HepG2 (cell line): ENCODE measurements around the gene KCTD19. TPM values are rescaled to one million over a fixed set of nuclear protein-coding genes. Genes with fewer than 3 reads are reported as not detected.

ENCODE experiments used
- CEBPG ChIP-seq: IDR thresholded peaks from 2 replicates; pipeline ENCODE4 v1.6.1; 2016
- CSRNP2 ChIP-seq: sonication (generic); formaldehyde crosslinking; conservative IDR thresholded peaks from 2 replicates; pipeline ENCODE4 v1.8.0; 2022; ENCODE audit warnings: low read depth, missing genetic modification reagents
- EHMT2 ChIP-seq: fragments of 200-600 bp; sonication (generic); IDR thresholded peaks from 2 replicates; pipeline ENCODE4 v1.7.0; 2017; ENCODE audit warnings: antibody characterized with exemption, low read depth, low read length, borderline replicate concordance
- HES4 ChIP-seq: sonication (generic); formaldehyde crosslinking; IDR thresholded peaks from 2 replicates; pipeline ENCODE4 v1.9.0; 2021; ENCODE audit warnings: mild to moderate bottlenecking, missing genetic modification reagents, borderline replicate concordance
- HHEX ChIP-seq: IDR thresholded peaks from 2 replicates; pipeline ENCODE4 v1.6.1; 2016; ENCODE audit warnings: control low read depth
- KAT2B ChIP-seq: fragments of 150-350 bp; IDR thresholded peaks from 2 replicates; pipeline ENCODE4 v1.6.1; 2014; ENCODE audit warnings: low read depth, low read length, borderline replicate concordance
- MAX ChIP-seq: IDR thresholded peaks from 2 replicates; pipeline ENCODE4 v1.6.1; 2012; ENCODE audit warnings: inconsistent platforms
- NCOA5 ChIP-seq: sonication (generic); formaldehyde crosslinking; IDR thresholded peaks from 2 replicates; pipeline ENCODE4 v1.4.0; 2020; ENCODE audit warnings: missing genetic modification reagents
- NFKB2 ChIP-seq: sonication (generic); formaldehyde crosslinking; IDR thresholded peaks from 2 replicates; pipeline ENCODE4 v1.4.0; 2020; ENCODE audit warnings: missing genetic modification reagents, borderline replicate concordance
- POLR2A ChIP-seq, 2 experiments: IDR thresholded peaks; 2 replicates each; pipeline ENCODE4 v1.6.1; 2011; ENCODE audit warnings: low read depth in 2 of 2, low read length in 2 of 2, mild to moderate bottlenecking in 1 of 2, moderate library complexity in 1 of 2; ENCODE audit not compliant: insufficient read depth in 1 of 2
- POLR2AphosphoS5 ChIP-seq: IDR thresholded peaks from 2 replicates; pipeline ENCODE4 v1.6.1; 2012; ENCODE audit warnings: low read depth, low read length
- PRDM10 ChIP-seq: sonication (generic); formaldehyde crosslinking; IDR thresholded peaks from 2 replicates; pipeline ENCODE4 v1.4.0; 2020; ENCODE audit warnings: low read depth, missing genetic modification reagents
- PTBP1 ChIP-seq: fragments of 200-400 bp; formaldehyde crosslinking; IDR thresholded peaks from 2 replicates; pipeline ENCODE4 v1.6.1; 2018; ENCODE audit warnings: low read length, low read depth; ENCODE audit not compliant: poor library complexity, severe bottlenecking
- SP4 ChIP-seq: sonication (generic); formaldehyde crosslinking; IDR thresholded peaks from 2 replicates; pipeline ENCODE4 v1.8.1; 2023; ENCODE audit warnings: mild to moderate bottlenecking, missing genetic modification reagents
- ZBTB2 ChIP-seq: sonication (generic); formaldehyde crosslinking; IDR thresholded peaks from 2 replicates; pipeline ENCODE4 v1.8.0; 2022; ENCODE audit warnings: low read depth, missing genetic modification reagents
- ZBTB44 ChIP-seq: sonication (generic); formaldehyde crosslinking; IDR thresholded peaks from 2 replicates; pipeline ENCODE4 v1.4.0; 2020; ENCODE audit warnings: missing genetic modification reagents
- ZFAT ChIP-seq: sonication (generic); formaldehyde crosslinking; conservative IDR thresholded peaks from 2 replicates; pipeline ENCODE4 v1.8.1; 2023; ENCODE audit warnings: missing genetic modification reagents, inconsistent platforms
- ZNF124 ChIP-seq: sonication (generic); formaldehyde crosslinking; IDR thresholded peaks from 2 replicates; pipeline ENCODE4 v1.4.0; 2020; ENCODE audit warnings: missing genetic modification reagents
- ZNF317 ChIP-seq: sonication (generic); formaldehyde crosslinking; IDR thresholded peaks from 2 replicates; pipeline ENCODE4 v1.5.0; 2020; ENCODE audit warnings: mild to moderate bottlenecking, missing genetic modification reagents
- ZNF746 ChIP-seq: sonication (generic); formaldehyde crosslinking; IDR thresholded peaks from 2 replicates; pipeline ENCODE4 v1.8.0; 2022; ENCODE audit warnings: mild to moderate bottlenecking, missing genetic modification reagents
- polyA plus RNA-seq, 8 experiments: library from polyadenylated mRNA; depleted of rRNA in 3 of 8; stranded (reverse) in 7 of 8; unstranded in 1 of 8; fragments of >200 nt; fragmentation: Illumina TruSeq in 4 of 8; extraction: Trizol in 4 of 8; gene quantifications; 2 replicates each; pipeline versions ENCODE4 v1.2.1 to v1.2.3, GENCODE V29; 2011 to 2016; ENCODE audit warnings: low read depth in 4 of 8, missing spikeins in 1 of 8, mixed read lengths in 1 of 8; ENCODE audit not compliant: insufficient read depth in 1 of 8
- total RNA-seq, 5 experiments: library from RNA; depleted of rRNA; stranded (reverse); fragments of >200 nt; fragmentation: Illumina TruSeq; extraction: Trizol; gene quantifications; 2 replicates each; pipeline ENCODE4 v1.2.3, GENCODE V29; 2016; ENCODE audit warnings: low read depth in 1 of 5
- TF ChIP-seq, protein P1 (sequence below): sonication (generic); formaldehyde crosslinking; IDR thresholded peaks from 2 replicates; pipeline ENCODE4 v1.5.0; 2020; ENCODE audit warnings: mild to moderate bottlenecking, missing genetic modification reagents

Gene KCTD19
- total and polyA plus RNA-seq, 2 of the 13 experiments (the other 11 are each of a cell fraction or from before 2014, with no cell fraction given): not detected

GRCh38 chr16:67246081-67246755 lies 80.3 kb downstream of the KCTD19 start (continued):
- TF ChIP-seq SP4 (CRISPR knock-in tag) (peak; percentile 94), NFKB2 (CRISPR knock-in tag) (peak; percentile 87; the same call in 1 of the 2 replicates), ZNF124 (CRISPR knock-in tag) (peak; percentile 94), ZBTB44 (no peak; the same call in 1 of the 2 replicates), HES4 (no peak), EHMT2 (no peak), POLR2AphosphoS5 (peak; percentile 48; the same call in 1 of the 2 replicates), ZNF317 (CRISPR knock-in tag) (peak; percentile 88), CSRNP2 (no peak), PTBP1 (peak; percentile 16), HHEX (CRISPR knock-in tag) (no peak), ZNF746 (peak; percentile 84), MAX (peak; percentile 95), PRDM10 (CRISPR knock-in tag) (peak; percentile 81; the same call in 1 of the 2 replicates), POLR2A (IDR thresholded peaks at IDR 0.05; ENCODE audit: insufficient read depth in 1 of 2, low read depth in 2 of 2, low read length in 2 of 2) (peak; percentile 50 to 57; a peak in 2 of 4 replicates), KAT2B (no peak), ZBTB2 (CRISPR knock-in tag) (peak; percentile 66; the same call in 1 of the 2 replicates), NCOA5 (CRISPR knock-in tag) (no peak), CEBPG (CRISPR knock-in tag) (peak; percentile 95), ZFAT (CRISPR knock-in tag) (no peak)
- TF ChIP-seq, protein P1, sequence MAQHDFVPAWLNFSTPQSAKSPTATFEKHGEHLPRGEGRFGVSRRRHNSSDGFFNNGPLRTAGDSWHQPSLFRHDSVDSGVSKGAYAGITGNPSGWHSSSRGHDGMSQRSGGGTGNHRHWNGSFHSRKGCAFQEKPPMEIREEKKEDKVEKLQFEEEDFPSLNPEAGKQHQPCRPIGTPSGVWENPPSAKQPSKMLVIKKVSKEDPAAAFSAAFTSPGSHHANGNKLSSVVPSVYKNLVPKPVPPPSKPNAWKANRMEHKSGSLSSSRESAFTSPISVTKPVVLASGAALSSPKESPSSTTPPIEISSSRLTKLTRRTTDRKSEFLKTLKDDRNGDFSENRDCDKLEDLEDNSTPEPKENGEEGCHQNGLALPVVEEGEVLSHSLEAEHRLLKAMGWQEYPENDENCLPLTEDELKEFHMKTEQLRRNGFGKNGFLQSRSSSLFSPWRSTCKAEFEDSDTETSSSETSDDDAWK (CRISPR knock-in tag): no peak
